ENCODE data around the gene REEP6.
"Not testable (repeated sequence)": the region's sequence is repeated elsewhere in the genome, so short reads cannot be mapped to it uniquely, and the experiment has no call there.

REEP6 gene

GRCh38 chr19:1509602-1510441 is 18.8 kb downstream of the REEP6 start:
- no peak for DNase-seq

- DNase-seq: no peak
Measured at GRCh38 chr19:1510442-1510806, 19.4 kb downstream of the REEP6 start.

- DNase-seq: no peak
Measured at GRCh38 chr19:1510807-1511206, 19.8 kb downstream of the REEP6 start.

DNA sequence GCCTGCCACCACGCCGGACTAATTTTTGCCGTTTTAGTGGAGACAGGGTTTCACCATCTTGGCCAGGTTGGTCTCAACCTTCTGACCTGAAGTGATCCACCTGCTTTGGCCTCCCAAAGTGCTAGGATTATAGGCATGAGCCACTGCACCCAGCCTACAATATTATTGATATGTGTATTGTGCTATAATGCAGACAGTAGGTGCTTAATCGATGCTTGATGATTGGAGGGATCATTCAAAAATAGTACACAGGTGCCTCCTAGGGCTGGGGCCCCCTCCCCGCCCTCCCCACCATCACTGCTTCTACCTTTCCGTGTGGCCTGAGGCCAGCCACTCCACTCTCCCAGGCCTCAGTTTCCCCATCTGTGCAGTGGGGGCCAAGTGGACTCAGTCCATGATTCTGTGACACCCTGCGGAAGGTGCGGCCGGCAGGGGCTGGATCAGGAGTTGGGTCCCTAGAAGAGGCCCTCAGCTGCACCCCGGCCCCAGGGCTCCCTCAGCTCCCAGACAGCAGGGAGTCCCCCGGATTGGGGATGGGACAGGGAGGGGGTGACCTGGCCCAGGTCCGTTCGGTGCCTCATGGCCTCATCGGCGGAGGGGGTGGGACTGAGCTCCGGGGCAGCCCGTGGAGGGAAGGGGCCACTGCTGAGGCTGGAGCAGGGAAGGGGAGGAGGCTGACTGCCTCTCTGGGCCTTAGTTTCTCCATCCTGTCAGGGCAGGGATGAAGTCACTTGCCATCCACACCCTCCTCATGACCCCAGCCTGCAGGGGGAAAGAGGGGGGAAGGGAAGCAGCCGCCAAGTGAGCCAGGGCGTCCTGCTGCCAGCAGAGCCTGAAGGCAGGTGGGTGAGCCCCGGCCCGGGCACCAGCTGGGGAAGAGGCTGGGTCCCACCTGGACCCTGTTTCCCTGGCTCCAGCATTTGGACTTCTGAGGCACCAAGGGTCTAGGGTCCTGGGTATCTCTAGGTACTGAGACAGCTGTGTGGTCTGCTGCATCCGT is 20.6 kb downstream of the REEP6 start:
- no peak for DNase-seq

GRCh38 chr19:1512671-1513498 is 21.9 kb downstream of the REEP6 start, which contains the start of gene ADAMTSL5:
Gene ADAMTSL5 (minus strand): TSS chr19:1513019. CDS start chr19:1510943, 2,076 bp downstream.
- peak; percentile 51 for DNase-seq

DNA sequence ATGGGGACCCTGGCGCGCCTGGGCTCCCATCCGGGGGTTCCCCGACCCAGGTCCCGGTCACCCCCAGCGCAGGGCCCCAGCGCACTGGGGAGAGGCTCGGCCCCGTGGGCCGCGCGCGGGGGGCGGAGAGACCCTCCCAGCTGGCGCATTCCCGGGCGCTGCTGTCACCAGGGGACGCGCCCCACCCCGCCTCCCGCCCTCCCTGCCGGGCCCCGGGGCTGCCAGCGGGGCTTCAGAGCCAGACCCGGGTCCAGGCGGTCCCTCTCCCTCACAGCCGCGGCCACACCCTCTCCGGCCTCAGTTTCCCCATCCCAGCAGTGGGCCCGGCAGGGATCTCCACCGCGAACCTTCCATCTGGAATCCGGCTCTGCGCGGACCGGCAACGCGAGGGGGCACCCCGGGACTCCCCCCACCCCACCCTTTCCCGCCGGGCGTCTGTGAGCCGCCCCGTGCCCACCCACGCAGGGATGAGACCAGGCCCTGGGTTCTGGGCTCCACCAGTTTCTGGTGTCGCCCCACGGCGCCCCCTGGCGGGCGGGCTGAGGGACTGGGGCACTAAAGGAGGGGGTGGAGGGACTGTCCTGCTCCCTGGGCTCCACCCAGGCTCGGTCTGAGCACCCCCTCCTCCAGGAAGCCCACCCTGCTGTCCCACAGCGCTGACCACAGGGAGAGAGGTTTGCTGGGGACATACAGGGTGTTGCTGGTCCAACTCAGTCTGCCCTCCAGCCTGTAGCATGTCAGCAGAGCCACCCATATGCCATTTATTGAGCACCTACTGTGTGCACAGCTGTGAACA is 22.7 kb downstream of the REEP6 start:
- DNase-seq: peak; percentile 47

DNA sequence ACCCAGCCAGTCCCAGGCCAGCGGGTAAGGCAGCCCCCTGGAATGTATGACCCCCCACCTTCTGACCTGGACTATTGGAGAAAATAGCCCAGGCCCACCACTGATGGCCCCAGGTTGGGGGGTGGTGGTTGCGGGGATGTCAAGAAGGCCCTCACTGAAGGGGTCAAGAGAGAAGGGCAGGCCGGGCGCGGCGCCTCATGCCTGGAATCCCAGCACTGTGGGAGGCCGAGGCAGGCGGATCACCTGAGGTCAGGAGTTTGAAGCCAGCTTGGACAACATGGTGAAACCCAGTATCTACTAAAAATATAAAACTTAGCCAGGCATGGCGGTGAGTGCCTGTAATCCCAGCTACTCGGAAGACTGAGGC is 23.3 kb downstream of the REEP6 start:
- DNase-seq: no peak

GRCh38 chr19:1514986-1515721 is 24.2 kb downstream of the REEP6 start:
- no peak for DNase-seq

- DNase-seq: no peak
Measured at GRCh38 chr19:1516395-1516753, 25.4 kb downstream of the REEP6 start.

DNA sequence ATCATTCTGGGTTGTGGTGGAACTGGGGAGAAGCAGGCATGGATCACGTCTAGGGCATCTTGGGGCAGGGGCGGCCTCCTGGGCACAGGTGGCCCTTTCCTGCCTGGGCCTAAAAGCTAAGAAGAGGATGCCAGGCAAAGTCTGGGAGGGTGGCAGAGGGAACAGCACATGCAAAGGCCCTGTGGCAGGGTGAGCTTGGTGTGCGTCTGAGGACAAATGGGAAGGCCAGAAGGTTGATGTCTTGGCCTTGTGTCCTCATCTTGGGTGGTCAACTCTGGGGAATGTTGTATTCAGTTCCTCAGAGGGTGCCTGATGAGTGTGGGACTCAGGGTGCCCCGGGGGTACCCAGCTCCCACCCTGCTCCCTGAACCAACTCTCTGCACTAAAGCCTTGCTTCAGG is 27.5 kb downstream of the REEP6 start:
- DNase-seq: no peak

DNA sequence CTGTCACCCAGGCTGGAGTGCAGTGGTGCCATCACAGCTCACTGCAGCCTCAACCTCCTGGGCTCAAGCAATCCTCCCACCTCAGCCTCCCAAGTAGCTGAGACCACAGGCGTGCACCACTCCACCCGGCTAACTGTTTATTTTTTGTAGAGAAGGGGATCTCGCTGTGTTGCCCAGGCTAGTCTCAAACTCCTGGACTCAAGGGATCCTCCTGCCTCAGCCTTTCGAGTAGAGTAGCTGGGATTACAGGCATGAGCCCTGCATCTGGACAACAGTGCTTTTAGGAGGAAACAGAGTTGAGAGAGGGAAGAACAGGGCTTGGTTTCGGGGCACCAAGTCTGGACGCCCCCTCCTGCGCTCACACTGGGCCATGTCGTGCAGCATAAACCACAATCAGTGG is 28.8 kb downstream of the REEP6 start:
- not testable (repeated sequence) for DNase-seq

DNA sequence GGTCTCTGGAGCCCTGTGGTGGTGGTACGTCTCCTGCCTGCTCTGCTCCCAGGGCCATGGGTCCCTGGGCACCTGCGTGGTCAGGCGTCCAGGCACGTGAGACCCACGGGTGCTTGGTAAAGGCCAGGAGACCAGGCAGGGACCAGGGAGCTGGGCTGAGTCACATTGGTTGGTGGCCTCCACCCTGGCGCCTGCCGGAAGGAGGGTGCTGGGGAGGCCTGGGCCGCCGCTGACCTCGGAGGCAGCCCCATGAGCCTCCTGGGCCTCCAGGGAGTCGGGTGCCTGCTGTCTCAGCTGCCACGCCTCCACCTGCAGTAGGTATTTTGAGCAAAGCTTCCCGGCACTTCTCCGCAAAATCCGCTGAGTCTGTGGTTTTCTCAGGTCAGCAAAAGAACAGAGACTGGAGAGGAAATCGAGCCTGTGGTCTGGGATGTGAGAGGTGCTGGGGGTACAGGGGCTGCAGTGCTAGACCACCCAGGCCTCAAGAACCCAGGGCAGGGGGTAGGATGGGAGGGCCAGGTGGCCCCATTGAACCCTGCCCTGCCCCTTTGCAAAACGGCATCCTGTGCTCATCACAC is 29.3 kb downstream of the REEP6 start:
- no peak for DNase-seq

DNA sequence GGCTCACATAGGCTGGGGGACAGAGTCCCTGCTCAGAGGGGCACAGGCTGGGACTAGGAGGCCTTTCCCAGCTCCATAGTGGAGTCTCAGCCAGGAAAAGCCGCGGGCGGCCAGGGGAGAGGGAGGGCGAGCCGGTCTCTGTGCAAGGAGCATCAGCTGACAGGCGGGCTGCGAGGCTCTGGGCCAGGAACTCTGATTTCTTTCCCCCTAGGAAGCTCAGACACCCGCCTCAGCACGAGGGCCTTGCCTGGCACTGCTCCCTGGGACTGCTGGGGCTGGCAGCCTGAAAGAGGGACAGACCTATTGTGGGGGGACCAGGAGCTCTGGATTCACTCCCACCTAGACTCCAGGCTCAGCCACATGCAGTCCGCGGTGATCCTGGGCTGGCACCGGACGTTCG is 30.7 kb downstream of the REEP6 start:
- no peak for DNase-seq

GRCh38 chr19:1522061-1522460 is 31.1 kb downstream of the REEP6 start:
- DNase-seq: no peak

DNA sequence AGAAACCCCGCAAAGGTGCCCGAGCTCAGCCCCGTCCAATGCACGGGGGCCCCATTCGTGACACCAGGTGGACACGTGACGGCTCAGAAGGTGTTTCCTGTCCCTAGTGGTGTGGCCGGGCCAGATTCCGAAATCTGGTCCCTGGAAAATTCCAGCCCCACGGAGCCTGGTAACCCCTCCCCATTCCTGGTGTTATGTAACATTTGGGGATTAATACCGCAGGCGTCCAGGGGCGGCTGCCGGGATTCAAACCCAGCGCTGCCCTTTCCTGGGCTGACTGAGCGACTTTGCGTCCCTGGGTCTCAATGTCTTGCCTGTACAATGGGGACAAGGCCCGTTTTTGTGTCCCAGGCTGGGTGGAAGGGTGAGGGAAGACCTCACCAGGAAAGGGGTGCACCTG is 31.9 kb downstream of the REEP6 start:
- no peak for DNase-seq

- no peak for DNase-seq
Measured at GRCh38 chr19:1523412-1524286, 32.7 kb downstream of the REEP6 start, which contains the start of gene PLK5. Gene PLK5 (plus strand): TSS chr19:1524077. CDS start chr19:1526997, 2,920 bp downstream.

DNA sequence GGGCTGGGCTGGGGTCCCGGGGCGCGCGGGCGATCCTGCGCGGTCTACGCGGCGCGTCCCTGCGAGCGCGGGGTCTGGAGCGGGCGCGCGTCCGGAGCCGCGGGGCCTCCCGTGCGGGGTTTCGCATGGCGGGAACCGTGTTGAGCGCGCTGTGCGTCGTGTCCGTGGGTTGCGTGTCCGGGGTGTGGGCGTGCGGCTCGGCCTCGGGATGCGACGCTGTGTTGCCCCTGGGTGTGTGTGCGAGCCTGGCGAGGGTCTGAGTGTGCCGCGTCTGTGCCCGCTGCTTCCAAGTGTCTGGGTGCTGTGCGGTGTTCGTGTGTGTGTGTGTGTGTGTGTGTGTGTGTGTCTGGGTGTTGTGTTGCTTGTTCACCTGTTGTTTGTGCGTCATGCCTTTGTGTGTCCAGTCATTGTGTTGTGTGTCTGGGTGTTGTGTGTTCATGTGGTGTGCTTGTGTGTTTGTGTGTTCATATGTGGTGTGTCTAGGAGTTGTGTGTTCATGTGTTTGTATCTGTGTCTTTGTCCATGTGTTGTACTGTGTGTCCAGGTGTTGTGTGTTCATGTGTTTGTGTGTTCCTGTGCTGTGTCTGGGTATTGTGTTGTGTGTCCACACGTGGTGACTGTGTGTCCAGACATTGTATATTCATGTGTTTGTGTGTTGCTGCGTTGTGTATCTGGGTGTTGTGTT is 33.4 kb downstream of the REEP6 start:
- no peak for DNase-seq

GRCh38 chr19:1524972-1525325 is 34.0 kb downstream of the REEP6 start:
- DNase-seq: no peak

DNA sequence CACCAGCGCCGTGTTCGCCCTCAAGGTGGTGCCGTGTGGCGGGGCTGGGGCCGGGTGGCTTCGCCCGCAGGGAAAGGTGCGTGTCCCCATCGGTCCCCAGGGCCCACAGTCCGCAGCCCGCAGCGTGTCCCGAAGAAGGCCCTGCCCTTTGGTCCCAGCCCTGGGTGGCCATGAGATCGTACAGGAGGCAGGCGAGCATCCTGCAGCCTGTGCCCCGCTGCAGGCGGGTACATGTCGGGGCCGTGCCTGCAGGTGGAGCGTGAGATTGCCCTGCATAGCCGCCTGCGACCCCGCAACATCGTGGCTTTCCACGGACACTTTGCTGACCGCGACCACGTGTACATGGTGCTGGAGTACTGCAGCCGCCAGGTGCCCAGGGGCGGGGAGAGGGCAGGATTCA is 34.4 kb downstream of the REEP6 start:
- DNase-seq: no peak

All from activated effector memory CD4-positive, alpha-beta T cell treated with Interleukin-2 at 50 U/mL for 16 hours (primary cell).